Calu3 (cell line): Measurements from ENCODE around the gene HAUS1. TPM values are rescaled to one million over a fixed set of nuclear protein-coding genes. Genes with fewer than 3 reads are reported as not detected.
"Not testable (repeated sequence)": the region's sequence is repeated elsewhere in the genome, so short reads cannot be mapped to it uniquely, and the experiment has no call there.

Source experiments
- BruUV-seq: library from RNA; stranded (reverse); fragments of 400-500 nt; replicated peaks from 2 replicates; lab custom pipeline; 2021; lab: Mats Ljungman, UMichigan
- CTCF ChIA-PET: fragments of 300-600 bp; sonication (Branson Sonifier 250); formaldehyde crosslinking; loops from one replicate; lab custom pipeline; 2022; ENCODE audit warnings: antibody characterized with exemption; lab: Charles Lee
- DNase-seq: peaks from one replicate; pipeline ENCODE4 v3.0.0; 2022
- H3K27ac Mint-ChIP-seq: one replicate; pipeline ENCODE4 v1.8.0; 2022; ENCODE audit warnings: mixed read lengths; ENCODE audit not compliant: unreplicated experiment
- H3K27me3 Mint-ChIP-seq: one replicate; pipeline ENCODE4 v1.8.0; 2022; ENCODE audit warnings: mixed read lengths; ENCODE audit not compliant: unreplicated experiment
- H3K36me3 Mint-ChIP-seq: one replicate; pipeline ENCODE4 v1.8.0; 2022; ENCODE audit warnings: mild to moderate bottlenecking, moderate library complexity, mixed read lengths; ENCODE audit not compliant: insufficient read depth, unreplicated experiment
- H3K4me1 Mint-ChIP-seq: one replicate; pipeline ENCODE4 v1.8.0; 2022; ENCODE audit warnings: mild to moderate bottlenecking, low read depth, mixed read lengths; ENCODE audit not compliant: unreplicated experiment
- H3K4me3 Mint-ChIP-seq: one replicate; pipeline ENCODE4 v1.8.0; 2022; ENCODE audit warnings: mild to moderate bottlenecking, low read depth, moderate library complexity, mixed read lengths; ENCODE audit not compliant: unreplicated experiment
- H3K9me3 Mint-ChIP-seq: one replicate; pipeline ENCODE4 v1.8.0; 2022; ENCODE audit warnings: low read depth, mixed read lengths; ENCODE audit not compliant: unreplicated experiment
- intact Hi-C: fragments of 100-400 bp; cut with micrococcal nuclease; formaldehyde crosslinking; loops from one replicate; pipeline ENCODE4 v1.10.0; 2022; ENCODE audit not compliant: unreplicated experiment
- total RNA-seq: library from RNA; stranded (reverse); gene quantifications from 2 replicates; pipeline ENCODE4 v1.2.3, GENCODE V29; 2022
- TF ChIP-seq, protein P1 (sequence below): fragments of 200-600 bp; IDR thresholded peaks from one replicate; pipeline ENCODE4 v1.8.0; 2022; ENCODE audit warnings: antibody characterized with exemption; ENCODE audit not compliant: unreplicated experiment

The HAUS1 gene
- total RNA-seq, 1 experiment from 2014 or later: 35.7 TPM

DNA sequence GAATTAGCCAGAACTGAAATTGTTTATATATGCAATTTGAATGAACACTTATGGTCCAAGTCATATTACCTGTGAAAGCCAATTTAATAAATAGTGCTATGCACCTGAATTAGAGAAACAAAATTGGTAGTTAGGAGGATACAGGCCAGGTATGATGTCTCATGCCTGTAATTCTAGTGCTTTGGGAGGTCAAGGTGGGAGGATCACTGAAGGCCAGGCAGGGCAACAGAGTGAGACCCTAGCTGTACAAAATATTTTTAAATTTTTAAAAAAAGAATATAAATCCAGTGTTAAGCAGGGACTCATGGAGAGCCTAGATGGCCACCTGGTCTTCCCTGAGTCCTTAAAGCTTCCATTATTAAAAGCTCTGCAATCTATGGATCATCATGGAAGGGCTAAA lies 24.8 kb upstream of the HAUS1 start:
- intact Hi-C loops: no loop called here
- Mint-ChIP-seq H3K4me1 (peaks cover under 1% of the 10 kb centered on the region), H3K27me3 (no peaks in the 10 kb centered on the region), H3K36me3 (peaks cover 61% of the 10 kb centered on the region), H3K27ac (no peak overlapping the region), H3K9me3 (no peaks in the 10 kb centered on the region), H3K4me3 (no peak overlapping the region)
- CTCF ChIA-PET: no interaction called here
- TF ChIP-seq, protein P1, sequence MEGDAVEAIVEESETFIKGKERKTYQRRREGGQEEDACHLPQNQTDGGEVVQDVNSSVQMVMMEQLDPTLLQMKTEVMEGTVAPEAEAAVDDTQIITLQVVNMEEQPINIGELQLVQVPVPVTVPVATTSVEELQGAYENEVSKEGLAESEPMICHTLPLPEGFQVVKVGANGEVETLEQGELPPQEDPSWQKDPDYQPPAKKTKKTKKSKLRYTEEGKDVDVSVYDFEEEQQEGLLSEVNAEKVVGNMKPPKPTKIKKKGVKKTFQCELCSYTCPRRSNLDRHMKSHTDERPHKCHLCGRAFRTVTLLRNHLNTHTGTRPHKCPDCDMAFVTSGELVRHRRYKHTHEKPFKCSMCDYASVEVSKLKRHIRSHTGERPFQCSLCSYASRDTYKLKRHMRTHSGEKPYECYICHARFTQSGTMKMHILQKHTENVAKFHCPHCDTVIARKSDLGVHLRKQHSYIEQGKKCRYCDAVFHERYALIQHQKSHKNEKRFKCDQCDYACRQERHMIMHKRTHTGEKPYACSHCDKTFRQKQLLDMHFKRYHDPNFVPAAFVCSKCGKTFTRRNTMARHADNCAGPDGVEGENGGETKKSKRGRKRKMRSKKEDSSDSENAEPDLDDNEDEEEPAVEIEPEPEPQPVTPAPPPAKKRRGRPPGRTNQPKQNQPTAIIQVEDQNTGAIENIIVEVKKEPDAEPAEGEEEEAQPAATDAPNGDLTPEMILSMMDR: no peak
- BruUV-seq: no TSS peak
- DNase-seq: no peak

DNA sequence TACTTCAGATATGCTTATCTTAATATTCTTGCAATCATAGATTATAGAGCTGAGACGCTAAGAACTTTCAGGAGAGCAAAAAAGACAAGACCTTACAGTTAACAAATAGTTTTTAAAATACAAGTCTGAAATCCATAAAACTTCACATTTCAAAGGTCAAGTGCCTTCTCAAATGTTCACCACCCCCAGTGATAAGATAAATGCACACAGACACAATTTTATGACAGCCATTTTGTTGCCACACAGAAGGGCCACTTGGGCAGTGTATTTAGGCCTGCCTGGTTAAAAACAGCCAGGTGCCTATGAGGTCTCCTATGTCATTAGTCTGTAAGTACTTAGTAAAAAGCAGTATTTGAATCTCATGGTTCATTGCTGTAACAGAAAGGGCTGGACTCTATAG lies 24.0 kb upstream of the HAUS1 start:
- H3K9me3 Mint-ChIP-seq: no peaks in the 10 kb centered on the region

DNA sequence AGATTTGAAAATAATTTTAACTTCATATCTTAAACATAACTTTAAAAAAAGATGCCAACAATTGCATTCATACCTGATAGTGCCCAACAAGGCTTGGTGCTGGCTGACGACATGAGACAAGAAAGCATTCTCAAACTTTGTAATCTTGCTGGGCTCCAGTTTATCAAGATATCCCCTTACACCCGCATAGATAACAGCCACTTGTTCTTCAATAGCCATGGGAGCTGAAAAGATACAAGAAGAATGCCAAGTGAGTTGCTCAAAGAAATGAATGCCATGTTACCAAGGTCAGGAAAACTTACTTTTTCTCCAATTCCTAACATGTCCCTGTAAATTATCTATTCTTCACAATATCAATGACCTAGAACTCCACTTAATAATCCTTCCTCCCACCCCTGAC lies 19.8 kb upstream of the HAUS1 start:
- DNase-seq: no peak
- Mint-ChIP-seq H3K36me3 (peaks cover 77% of the 10 kb centered on the region), H3K4me3 (no peak overlapping the region), H3K27ac (no peak overlapping the region), H3K9me3 (no peaks in the 10 kb centered on the region), H3K27me3 (no peaks in the 10 kb centered on the region), H3K4me1 (no peaks in the 10 kb centered on the region)
- TF ChIP-seq, protein P1: no peak
- intact Hi-C loops: no loop called here
- BruUV-seq: no TSS peak
- CTCF ChIA-PET: no interaction called here

More for the DNA sequence above, 24.0 kb upstream of the HAUS1 start:
- TF ChIP-seq, protein P1: no peak
- no peak for DNase-seq
- CTCF ChIA-PET: no interaction called here
- peaks cover 69% of the 10 kb centered on the region for H3K36me3 Mint-ChIP-seq
- H3K27ac Mint-ChIP-seq: no peak overlapping the region
- BruUV-seq: no TSS peak
- no peaks in the 10 kb centered on the region for H3K27me3 Mint-ChIP-seq
- intact Hi-C loops: no loop called here
- no peak overlapping the region for H3K4me3 Mint-ChIP-seq
- H3K4me1 Mint-ChIP-seq: no peaks in the 10 kb centered on the region

DNA sequence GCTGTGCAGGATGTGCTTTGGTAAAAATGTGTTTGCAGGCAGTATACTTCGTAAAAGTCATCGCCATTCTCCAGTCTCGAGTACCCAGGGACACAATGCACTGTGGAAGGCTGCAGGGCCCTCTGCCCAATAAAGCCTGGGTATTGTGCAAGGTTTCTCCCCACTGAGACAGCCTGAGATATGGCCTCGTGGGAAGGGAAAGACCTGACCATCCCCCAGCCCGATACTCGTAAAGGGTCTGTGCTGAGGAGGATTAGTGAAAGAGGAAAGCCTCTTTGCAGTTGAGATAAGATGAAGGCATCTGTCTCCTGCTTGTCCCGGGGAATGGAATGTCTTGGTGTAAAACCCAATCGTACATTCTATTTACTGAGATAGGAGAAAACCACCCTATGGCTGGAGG lies 15.7 kb upstream of the HAUS1 start:
- CTCF ChIA-PET, DNase-seq, H3K27me3 Mint-ChIP-seq, H3K27ac Mint-ChIP-seq, H3K4me3 Mint-ChIP-seq, H3K9me3 Mint-ChIP-seq, intact Hi-C loops, H3K4me1 Mint-ChIP-seq, BruUV-seq: not testable (repeated sequence)
- H3K36me3 Mint-ChIP-seq: peaks cover 81% of the 10 kb centered on the region

DNA sequence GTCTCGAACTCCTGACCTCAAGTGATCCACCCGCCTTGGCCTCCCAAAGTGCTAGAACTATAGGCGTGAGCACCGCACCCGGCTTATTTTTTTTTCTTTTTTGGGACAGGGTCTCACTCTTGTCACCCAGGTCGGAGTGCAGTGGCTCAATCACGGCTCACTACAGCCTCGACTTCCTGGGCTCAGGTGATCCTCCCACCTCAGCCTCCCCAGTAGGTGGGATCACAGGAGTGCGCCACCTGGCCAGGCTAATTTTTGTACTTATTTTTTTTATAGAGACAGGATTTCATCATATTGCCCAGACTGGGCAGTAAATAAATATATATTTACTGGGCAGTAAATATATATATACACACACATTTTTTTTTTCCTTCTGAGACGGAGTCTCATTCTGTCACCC lies 8.7 kb upstream of the HAUS1 start:
- H3K36me3 Mint-ChIP-seq: peaks cover 69% of the 10 kb centered on the region
- intact Hi-C loops: no loop called here
- DNase-seq: no peak
- CTCF ChIA-PET: no interaction called here
- H3K27ac Mint-ChIP-seq: no peak overlapping the region
- H3K9me3 Mint-ChIP-seq: no peaks in the 10 kb centered on the region
- H3K27me3 Mint-ChIP-seq: no peaks in the 10 kb centered on the region
- BruUV-seq: no TSS peak
- TF ChIP-seq, protein P1: no peak
- H3K4me1 Mint-ChIP-seq: peaks cover 8% of the 10 kb centered on the region
- no peak overlapping the region for H3K4me3 Mint-ChIP-seq
